ENCODE data around the gene LRRK2.

- TF ChIP-seq, protein P1, sequence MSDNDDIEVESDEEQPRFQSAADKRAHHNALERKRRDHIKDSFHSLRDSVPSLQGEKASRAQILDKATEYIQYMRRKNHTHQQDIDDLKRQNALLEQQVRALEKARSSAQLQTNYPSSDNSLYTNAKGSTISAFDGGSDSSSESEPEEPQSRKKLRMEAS (IDR thresholded peaks at IDR 0.05) = no peak
- TF ChIP-seq CTCF (IDR thresholded peaks at IDR 0.05; ENCODE audit: control extremely low read depth in 1 of 3, insufficient read depth in 1 of 3, low read depth in 1 of 3, low read length in 3 of 3) = no peak
- no peak for TF ChIP-seq MAFK (IDR thresholded peaks at IDR 0.05; ENCODE audit: low read depth, low read length)
- TF ChIP-seq SP2 (IDR thresholded peaks at IDR 0.05; ENCODE audit: low read length) = no peak
- TF ChIP-seq, protein P2, sequence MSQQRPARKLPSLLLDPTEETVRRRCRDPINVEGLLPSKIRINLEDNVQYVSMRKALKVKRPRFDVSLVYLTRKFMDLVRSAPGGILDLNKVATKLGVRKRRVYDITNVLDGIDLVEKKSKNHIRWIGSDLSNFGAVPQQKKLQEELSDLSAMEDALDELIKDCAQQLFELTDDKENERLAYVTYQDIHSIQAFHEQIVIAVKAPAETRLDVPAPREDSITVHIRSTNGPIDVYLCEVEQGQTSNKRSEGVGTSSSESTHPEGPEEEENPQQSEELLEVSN (IDR thresholded peaks at IDR 0.05) = no peak
- no peak for TF ChIP-seq EP300 (IDR thresholded peaks at IDR 0.05; ENCODE audit: borderline replicate concordance in 1 of 2, low read depth in 2 of 2, low read length in 2 of 2)
- TF ChIP-seq GTF2F1 (IDR thresholded peaks at IDR 0.05; ENCODE audit: borderline replicate concordance, low read depth, low read length) = no peak
- no peak for TF ChIP-seq SIRT6 (IDR thresholded peaks at IDR 0.05; ENCODE audit: low read length)
- TF ChIP-seq EGR1 (IDR thresholded peaks at IDR 0.05; ENCODE audit: borderline replicate concordance, low read depth, low read length) = no peak
- no peak for TF ChIP-seq EZH2 (IDR thresholded peaks at IDR 0.05; ENCODE audit: low read depth, low read length, severe bottlenecking)
- no peak for TF ChIP-seq JUN (IDR thresholded peaks at IDR 0.05; ENCODE audit: low read depth, low read length)
- TF ChIP-seq GABPA (IDR thresholded peaks at IDR 0.05; ENCODE audit: borderline replicate concordance, insufficient read depth, low read length) = no peak
- no peak for TF ChIP-seq POLR2AphosphoS5 (IDR thresholded peaks at IDR 0.05; ENCODE audit: low read depth, low read length)
- no peak for TF ChIP-seq POU5F1 (IDR thresholded peaks at IDR 0.05; ENCODE audit: low read depth, low read length)
Observed at GRCh38 chr12:40194846-40195245, 30.0 kb upstream of the LRRK2 start.
